Uterus (tissue), 2 donors: ENCODE measurements around the gene DDX49.

Experiments used
- CTCF ChIP-seq, 4 experiments: fragments of 200-600 bp in 2 of 4; fragments of 450-650 bp in 2 of 4; sonication (generic) in 2 of 4; IDR thresholded peaks; one replicate each; pipeline ENCODE4 v1.5.1; 2016 to 2019; ENCODE audit warnings: antibody characterized with exemption in 4 of 4, mild to moderate bottlenecking in 2 of 4, moderate library complexity in 1 of 4
- POLR2A ChIP-seq, 2 donors: fragments of 450-650 bp; IDR thresholded peaks; one replicate each; pipeline ENCODE4 v1.6.1; 2016; ENCODE audit warnings: antibody characterized with exemption in 2 of 2, mild to moderate bottlenecking in 1 of 2, moderate library complexity in 1 of 2

DNA sequence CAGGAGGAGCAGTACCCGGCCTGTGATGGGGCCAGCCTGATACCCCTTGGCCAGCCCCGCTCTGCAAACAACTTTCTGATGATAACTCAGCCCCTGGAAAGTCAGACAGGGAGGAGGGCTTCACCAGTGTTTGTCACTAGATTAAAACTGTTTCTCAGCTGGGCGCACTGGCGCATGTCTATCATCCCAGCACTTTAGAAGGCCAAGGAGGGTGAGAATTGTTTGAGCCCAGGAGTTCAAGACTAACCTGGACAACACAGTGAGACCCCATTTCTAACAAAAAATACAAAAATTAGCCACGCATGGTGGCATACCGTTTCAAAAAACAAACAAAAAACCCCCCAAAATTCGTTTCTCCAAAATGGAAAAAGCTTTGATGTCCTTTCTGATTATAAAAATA is 18.0 kb upstream of the DDX49 start:
- no peak for TF ChIP-seq CTCF (IDR thresholded peaks at IDR 0.05)
- no peak for TF ChIP-seq POLR2A (IDR thresholded peaks at IDR 0.05)
